Skin epidermis (tissue), 12 donors: ENCODE measurements around the gene GSG1L.

Source experiments
- H3K27ac ChIP-seq, 21 experiments: fragments of 200-600 bp; sonication (generic) in 11 of 21; one replicate each; pipeline ENCODE4 v1.5.0; 2020; ENCODE audit warnings: mild to moderate bottlenecking in 3 of 21, inconsistent platforms in 2 of 21, moderate library complexity in 2 of 21
- H3K4me3 ChIP-seq, 7 experiments: fragments of 200-600 bp; sonication (generic) in 2 of 7; one replicate each; pipeline ENCODE4 v1.5.0; 2020; ENCODE audit warnings: inconsistent platforms in 2 of 7, mild to moderate bottlenecking in 2 of 7, moderate library complexity in 1 of 7

Gene GSG1L

DNA sequence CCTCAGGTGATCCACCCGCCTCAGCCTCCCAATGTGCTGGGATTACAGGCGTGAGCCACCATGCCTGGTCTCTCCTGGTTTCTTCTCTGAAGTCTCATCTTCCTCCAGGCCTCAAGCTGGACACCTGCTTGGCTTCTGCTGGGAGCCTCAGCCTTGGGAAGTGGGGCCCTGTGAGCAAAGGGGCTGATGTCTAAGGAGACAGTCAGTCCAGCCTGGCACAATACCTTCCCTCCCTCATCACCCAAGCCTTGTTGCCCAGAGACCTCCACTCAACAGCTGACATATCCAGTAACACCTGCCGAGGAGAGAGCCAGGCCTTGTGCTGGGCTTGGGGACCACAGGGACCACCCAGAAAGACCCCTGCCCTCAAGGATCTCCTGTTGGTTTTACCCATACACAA, 251.6 kb downstream of the GSG1L start:
- Histone ChIP-seq H3K4me3 (no peak overlapping the region), H3K27ac (no peak overlapping the region)

DNA sequence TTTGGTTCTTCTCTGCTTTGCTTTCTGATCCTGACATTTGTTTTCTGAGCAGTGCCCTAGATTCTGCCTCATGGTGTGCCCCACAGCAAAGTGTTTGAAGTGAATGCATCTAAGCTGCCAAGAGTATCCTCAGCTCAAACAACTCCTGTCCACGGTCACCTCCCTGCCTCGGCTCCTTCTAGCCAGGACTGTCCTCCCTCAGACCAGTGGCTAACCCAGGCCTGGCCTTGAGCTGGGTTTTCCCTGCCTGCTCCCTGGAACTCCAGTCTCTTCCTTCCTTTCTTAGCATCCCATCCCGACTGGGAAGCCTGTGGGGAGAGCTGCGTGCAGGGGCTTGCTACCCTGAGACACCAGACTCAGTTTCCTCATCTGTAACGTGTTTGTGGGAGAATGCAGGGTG, 256.5 kb downstream of the GSG1L start:
- Histone ChIP-seq H3K4me3 (no peak overlapping the region), H3K27ac (no peak overlapping the region)

DNA sequence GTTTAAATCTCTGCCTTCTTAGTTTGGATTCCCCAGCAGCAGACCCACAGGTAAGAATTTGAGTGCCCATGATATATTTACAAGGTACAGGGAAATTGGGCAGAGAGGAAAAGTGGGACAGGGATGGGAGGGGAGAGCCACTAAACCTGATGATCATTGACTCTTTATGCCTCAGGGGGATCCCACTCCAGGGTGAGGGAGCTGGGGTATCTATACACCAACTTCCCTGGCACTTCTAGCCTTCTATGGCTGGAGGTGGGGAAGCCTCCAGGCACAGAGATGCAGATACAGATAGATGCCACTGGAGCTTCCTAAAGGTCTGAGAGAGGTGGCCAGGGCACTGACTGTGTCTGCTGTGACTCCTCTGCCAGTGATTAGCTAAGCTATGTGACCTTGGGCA, 257.1 kb downstream of the GSG1L start:
- Histone ChIP-seq H3K27ac (no peak overlapping the region), H3K4me3 (no peak overlapping the region)

DNA sequence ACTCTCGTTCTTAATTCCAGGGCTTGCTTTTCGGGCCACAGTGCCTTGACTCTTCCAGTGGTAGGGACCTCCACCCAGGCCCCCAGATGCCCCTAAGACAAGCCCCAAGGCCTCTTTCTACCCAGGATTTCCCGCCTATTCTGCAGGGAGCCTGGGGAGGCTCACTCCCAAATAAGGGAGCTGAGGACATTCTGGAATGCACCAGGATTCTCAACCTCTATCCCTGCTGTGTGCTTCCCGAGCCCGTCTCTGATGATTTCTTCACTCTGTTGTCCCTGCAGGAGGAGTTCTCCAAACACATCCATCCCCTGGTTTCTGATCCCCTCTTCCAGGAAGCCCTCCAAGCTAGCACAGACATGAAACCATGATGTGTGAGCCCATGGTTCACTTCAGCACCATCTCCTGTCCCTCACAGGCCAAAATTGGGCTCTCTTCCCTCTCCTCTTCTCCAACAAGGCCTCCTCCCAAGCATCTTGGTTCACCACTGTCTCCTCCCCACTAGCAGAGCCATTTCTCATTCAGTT, 257.6 kb downstream of the GSG1L start:
- Histone ChIP-seq H3K4me3 (no peak overlapping the region), H3K27ac (no peak overlapping the region)

DNA sequence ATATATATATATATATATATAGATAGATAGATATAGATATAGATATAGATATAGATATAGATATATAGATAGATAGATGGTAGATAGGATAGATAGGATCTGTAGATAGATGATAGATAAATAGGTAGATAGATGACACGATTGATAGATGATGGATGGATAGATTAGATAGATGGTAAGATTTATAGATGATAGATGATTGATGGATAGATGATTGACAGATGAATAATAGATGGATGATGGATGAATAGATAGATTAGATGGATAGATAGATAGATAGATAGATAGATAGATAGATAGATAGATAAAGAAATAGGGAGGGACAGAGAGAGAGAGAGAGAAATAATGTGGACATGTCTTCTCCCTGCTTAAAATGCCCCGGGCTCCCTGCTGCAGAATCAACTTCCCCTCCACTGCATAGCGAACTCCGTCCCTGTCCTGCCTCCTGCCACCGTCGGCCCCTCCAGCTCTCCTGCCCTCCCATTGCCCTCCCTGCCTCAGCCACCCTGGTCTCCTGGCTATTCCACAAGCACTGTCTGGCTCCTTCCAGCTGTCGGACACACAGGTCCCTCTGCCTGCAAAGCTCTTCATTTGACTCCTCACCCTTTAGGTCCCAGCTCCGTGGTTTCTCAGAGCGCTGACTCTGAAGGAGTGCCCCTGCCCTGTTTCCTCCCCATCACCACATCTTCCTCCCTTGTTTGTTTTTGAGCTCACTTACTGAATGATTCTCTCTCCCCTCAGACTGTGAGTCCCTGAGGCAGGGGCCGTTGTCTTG, 259.6 kb downstream of the GSG1L start:
- H3K27ac ChIP-seq = no peak overlapping the region
- no peak overlapping the region for H3K4me3 ChIP-seq

DNA sequence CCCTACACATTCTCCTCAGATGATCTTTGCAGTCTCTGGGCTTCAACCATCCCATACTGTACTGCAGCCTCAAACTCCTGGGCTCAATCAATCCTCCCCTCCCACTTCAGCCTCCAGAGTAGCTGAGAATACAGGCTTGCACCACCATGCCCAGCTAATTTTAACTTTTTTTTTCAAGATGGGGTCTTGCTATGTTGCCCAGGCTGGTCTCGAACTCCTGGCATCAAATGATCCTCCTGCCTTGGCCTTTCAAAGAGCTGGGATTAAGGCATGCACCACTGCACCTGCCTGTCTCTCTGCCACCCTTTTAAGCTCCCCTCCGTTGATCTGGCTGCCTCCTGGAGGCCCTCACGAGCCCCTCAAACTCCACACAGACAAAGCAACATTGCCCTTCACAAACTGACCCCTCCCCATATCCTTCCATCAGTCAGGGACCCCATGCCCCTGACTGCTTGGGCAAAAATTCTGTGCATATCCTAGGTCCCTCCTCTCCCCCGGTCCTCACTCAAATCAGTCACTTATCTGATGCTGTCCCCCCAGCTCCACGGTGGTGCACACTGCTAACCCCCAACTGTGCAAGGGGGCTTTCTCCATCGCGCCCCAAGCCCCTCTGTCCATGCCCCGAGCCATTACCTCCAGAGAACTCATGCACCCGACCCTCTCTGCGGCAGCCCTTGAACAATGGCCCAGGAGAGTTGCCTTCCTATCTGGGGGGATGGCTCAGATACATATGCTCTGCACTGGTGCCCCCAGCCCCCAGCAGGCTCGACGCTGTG, 260.7 kb downstream of the GSG1L start:
- Histone ChIP-seq H3K27ac (no peak overlapping the region), H3K4me3 (no peak overlapping the region)

DNA sequence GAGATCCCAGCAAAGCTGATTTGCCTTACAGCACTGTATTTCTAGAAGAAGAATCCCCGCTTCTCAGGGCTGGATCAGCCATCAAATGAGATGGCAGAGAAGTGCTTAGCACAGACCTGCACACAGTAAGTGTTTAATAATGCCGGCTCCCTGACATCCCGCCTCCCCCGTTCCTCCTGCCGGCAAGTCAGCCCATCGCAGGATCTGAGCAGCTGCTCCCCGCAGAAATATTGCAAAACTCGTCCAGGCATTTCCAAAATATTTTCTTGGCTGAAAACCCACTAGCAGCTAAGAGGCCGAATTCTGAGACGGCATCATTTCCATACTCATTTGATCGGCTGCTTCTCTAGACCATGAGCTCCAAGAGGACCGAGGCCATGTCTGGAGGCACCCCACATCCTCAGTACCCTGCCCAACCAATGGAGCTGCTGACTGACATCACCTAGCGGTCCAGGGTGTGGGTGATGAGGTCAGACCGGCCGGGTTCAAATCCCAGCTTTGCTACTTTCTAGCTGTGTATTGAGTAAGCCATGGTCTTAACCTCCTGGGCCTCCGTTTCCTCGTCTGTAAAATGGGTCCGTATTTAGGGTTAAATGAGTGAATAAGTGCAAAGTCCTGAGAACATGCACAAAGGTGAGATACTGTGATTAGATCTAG, 262.1 kb downstream of the GSG1L start:
- Histone ChIP-seq H3K4me3 (no peak overlapping the region), H3K27ac (no peak overlapping the region)

DNA sequence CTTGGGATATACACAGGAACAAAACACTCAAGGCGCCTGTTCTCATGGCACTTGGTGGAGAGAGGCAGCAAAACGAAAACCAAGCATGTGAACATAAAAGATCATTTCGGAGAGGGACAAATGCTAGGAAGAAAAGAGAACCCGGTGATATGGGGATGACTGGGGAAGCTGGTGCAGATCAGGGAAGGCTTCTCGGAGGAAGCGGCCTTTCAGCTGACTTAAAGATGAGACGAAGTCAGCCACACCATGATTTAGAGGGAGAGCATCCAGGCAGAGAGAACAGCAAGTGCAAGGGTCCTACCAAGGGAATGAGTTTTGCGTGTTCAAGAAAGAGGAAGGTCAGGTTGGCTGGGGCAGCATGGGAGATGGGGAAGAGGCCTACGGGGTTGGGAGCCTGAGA, 262.7 kb downstream of the GSG1L start:
- Histone ChIP-seq H3K4me3 (no peak overlapping the region), H3K27ac (no peak overlapping the region)

DNA sequence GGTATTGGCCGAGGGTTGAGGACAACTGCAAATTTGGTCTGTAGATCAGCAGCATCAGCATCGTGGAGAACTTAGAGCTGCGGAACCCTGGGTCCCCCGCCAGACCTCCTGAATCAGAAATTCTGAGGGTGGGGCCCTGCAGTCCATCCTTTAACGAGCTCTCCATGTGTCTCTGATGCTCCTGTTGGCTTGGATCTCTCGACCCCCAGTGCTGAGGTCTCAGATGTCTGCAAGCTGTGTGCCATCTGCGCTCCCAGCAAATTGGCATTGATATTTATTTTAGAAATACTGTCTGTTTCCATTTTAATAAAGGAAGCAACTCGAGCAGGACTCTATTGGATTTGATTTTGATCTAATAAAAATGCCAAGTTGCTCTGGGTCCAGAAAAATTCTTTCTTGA, 263.6 kb downstream of the GSG1L start:
- H3K27ac ChIP-seq = no peak overlapping the region

DNA sequence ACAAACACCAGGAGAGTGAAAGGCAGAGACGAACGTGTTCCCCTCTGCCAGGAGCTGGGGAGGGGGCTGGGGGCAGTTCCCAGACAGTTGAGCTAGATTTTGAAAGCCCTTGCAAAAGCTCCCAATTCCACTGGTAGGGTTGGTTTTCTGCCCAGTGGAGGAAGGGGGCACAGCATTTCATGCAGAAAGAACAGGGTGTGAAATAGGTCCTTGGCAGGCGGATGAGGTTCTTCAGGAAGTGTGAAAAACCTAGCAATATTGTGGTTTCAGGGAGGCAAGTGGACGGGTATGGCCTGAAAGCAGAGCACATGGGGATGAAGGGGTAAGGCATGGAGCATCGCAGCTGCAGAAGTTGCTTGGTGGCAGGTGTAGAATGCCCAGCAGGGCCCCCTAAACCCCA, 265.3 kb downstream of the GSG1L start:
- H3K27ac ChIP-seq = no peak overlapping the region
- H3K4me3 ChIP-seq = no peak overlapping the region

More for the DNA sequence above, 263.6 kb downstream of the GSG1L start:
- no peak overlapping the region for H3K4me3 ChIP-seq

DNA sequence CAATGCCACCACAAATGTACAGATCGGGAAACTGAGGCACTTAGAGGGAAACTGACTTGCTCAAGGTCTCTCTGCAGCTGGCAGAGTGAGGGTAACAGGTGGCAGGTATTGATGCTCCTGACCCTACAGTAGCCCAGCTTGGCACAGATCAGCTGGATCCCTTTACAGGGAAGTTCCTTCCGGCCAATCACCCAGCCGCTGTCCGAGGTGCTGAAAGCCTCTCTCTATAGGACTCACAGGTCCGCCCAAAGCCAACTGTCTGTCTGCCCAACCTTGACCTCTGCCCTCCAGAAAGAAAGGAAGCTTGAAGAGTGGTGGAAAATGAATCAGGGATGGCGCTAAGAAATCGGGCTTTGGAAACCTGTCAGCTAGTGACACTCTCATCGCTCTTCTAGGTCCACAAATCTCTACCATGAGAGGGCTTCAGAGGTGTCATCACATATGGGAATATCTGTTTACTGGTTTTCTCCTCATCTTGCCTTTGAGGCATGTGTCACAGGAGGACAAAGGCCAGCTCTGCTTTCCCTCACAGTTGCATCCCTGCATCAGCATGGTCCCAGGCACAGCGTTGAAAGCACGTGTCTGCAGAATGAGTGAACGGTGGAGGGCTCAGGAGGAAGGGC, 267.4 kb downstream of the GSG1L start:
- no peak overlapping the region for H3K4me3 ChIP-seq
- no peak overlapping the region for H3K27ac ChIP-seq

DNA sequence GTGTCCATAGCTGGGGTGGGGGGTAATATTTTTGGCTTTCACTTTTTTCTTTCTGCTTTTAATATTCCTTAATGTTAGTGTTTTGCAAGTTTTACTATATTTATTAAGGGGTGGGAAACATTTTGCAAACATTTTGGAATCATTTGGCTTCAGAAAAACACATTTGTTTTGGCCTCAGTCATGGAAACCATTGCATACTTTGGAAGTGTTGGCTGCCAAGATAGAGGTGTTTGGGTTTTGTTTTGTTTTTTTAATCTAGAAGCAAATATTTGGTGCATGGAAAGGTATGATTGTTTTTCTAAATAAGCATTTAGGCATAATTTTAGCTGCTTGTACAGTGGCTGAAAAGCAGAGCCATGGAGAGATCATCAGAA, 270.3 kb downstream of the GSG1L start:
- Histone ChIP-seq H3K4me3 (no peak overlapping the region), H3K27ac (no peak overlapping the region)

DNA sequence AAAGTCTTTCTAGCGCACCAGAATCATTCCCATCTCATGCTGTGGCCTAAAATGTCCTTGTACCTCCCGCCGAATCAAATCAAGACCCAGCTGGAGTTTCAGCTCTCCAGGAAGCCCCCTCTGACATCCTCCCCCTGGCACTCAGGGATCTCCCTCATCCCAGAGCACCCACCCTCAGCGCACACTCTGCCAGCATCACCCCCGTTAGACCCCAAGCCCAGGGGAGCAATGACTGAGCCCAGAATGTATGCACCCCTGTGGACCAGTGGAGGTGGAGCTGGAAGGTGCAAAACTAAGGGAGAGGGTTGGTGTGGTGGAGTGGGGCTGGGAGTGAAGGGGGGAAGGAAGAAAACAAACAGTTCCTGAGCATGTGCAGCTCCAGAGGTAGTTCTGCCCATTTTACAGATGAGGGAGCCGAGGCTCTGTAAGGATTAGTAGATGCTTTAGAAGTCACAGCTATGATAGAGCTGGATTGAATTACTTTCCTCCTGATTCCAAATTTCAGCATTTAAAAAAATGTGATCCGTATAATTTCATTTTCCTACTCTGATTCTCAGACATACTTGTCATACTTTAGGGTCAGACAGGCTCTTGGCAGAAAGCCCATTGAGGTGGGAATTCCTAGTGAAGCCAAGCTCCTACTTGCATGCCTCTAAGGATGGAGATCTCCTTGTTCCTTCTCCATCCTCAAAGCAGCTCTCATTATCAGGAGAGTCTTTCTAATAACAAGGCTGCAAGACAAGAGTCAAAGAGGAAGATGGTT, 270.8 kb downstream of the GSG1L start:
- Histone ChIP-seq H3K4me3 (no peak overlapping the region), H3K27ac (no peak overlapping the region)

DNA sequence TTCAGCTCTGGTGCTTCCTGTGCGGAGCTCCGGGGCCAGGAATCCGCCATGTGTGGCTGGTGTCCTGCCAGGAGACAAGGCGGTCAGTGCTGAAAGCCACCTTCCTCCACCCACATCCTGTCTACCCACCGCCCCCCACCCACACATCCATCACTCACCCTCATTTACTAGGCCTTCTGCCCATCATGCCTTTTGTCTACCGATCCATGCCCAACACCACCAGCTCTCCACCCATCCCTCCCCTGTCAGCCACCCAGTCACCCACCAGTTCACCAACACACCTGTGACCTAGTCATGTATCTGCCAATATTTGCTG, 272.2 kb downstream of the GSG1L start:
- Histone ChIP-seq H3K27ac (no peak overlapping the region), H3K4me3 (no peak overlapping the region)

DNA sequence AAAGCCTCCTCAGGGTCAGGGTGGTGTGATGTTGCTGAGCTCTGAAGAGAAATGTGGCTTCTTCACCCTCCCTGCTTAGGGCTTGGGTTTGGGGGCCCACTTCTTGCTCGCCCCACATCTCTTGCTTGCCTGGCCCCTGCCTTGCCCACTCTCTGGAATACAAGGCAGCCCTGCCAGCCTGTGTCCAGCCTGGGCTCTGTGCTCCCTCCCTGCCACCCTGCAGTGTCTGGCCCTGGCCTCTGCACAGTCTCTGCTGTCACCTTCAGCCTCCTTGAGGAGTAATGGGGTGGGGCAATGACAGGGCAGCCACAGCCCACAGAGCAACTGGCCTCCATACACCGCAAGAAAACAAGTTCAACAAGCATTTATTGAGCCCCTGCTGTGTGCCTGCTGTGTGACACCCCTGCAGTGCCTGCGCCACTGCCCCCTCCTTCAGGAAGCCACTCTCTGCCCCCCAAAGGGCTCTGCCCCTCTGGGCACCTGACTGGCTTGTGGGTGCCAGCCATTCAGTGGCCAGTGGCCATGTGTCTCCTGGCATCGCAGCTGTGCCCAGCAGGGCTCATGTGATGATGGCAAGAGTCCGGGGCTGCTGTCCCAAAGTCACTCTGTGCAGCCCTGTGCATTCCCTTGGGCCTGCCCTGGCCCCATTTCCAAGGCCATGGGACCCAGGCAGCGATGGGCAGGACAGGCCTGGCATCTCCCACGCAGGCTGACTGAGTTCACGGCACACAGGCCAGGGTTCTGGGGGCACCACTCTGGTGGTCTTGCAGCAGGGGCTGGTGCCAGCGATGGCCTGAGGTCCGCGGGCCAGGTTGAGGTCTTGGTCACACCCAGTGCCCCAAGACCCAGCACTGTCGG, 272.7 kb downstream of the GSG1L start:
- H3K4me3 ChIP-seq = no peak overlapping the region
- H3K27ac ChIP-seq = no peak overlapping the region

DNA sequence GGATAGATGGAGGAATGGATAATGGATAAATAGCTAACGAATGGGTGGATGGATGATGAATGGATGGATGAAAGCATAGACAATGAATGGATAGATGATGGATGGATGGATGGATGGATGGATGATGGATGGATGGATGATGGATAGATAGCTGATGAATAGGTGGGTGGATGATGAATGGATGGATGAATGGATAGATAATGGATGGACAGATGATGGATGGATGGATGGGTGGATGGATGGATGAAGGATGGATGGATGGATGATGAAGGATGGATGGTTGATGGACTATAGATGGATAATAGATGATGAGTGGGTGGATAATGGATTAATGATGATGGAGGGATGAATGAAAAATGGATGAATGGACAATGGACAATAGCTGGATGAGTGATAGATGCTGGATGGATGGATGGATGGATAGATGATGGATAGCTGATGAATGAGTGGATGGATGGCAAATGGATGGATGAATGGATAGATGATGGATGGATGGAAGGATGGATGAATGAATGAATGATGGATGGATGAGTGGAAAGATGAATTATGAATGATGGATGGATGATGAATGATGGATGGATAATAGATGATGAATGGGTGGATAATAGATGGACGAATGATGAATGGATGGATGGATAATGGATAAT, 273.8 kb downstream of the GSG1L start:
- Histone ChIP-seq H3K4me3 (no peak overlapping the region), H3K27ac (no peak overlapping the region)

DNA sequence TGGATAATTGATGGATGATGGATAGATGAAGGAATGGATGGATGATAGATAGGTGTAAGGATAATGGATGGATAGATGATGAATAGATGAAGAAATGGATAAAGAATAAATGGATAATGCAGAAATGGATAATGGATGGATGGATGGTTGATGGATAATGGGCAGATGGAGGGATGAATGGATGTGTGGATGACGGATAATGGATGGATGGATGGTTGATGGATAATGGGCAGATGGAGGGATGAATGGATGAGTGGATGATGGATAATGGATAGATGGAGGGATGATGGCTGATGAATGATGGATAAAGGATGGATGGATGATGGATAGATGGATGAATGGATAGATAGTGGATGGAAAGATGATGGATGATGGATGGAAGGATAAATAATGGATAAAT, 274.4 kb downstream of the GSG1L start:
- Histone ChIP-seq H3K27ac (no peak overlapping the region), H3K4me3 (no peak overlapping the region)

DNA sequence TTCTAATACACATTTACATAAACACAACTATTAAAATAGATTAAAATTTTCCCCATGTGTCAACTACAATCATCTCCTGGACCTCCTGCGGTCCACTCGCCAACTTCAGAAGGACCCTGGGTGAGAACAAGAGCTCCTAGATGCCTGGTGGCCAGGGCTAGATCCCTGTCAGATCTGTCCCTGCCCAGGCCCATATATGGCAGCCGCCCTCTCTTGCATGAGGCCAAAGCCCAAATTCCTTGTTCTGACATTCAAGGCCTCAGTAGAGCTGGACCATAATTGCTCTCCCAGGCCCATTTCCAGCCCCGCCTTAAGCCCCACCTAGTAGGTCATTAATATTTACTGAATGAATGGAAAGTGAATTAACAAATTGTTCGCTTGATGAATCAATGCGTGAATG, 275.8 kb downstream of the GSG1L start:
- H3K27ac ChIP-seq = no peak overlapping the region
- H3K4me3 ChIP-seq = no peak overlapping the region
